Keratinocyte (primary cell): Measurements from ENCODE around the gene KAT6B. TPM values are rescaled to one million over a fixed set of nuclear protein-coding genes. Genes with fewer than 3 reads are reported as not detected.

Experiments used
- DNase-seq: peaks from one replicate; pipeline ENCODE4 v3.0.0-alpha.2; 2011; ENCODE audit warnings: low read depth, missing footprints, low spot score
- FAIRE-seq: peaks from 2 replicates; lab custom pipeline; 2011; peaks lifted over from hg19 to GRCh38; lab: Jason Lieb, UNC
- H2AFZ ChIP-seq: 2 replicates; pipeline ENCODE4 v1.6.0; 2012; ENCODE audit warnings: low read length, control low read depth, inconsistent platforms; ENCODE audit not compliant: control insufficient read depth
- H3K27ac ChIP-seq: 2 replicates; pipeline ENCODE4 v1.5.1; 2011; ENCODE audit warnings: low read length; ENCODE audit not compliant: control insufficient read depth, insufficient read depth
- H3K27me3 ChIP-seq: 3 replicates; pipeline ENCODE4 v1.6.0; 2011; ENCODE audit warnings: low read length; ENCODE audit not compliant: control insufficient read depth, insufficient read depth; ENCODE audit errors: extremely low read depth
- H3K36me3 ChIP-seq, 2 experiments: 2 replicates in 1 of 2; 3 replicates in 1 of 2; pipeline ENCODE4 v1.5.1; 2011; ENCODE audit warnings: low read length in 2 of 2, mild to moderate bottlenecking in 1 of 2; ENCODE audit not compliant: control insufficient read depth in 2 of 2, insufficient read depth in 2 of 2; ENCODE audit errors: extremely low read depth in 1 of 2
- H3K4me1 ChIP-seq: 3 replicates; pipeline ENCODE4 v1.5.1; 2011; ENCODE audit warnings: low read length; ENCODE audit not compliant: control insufficient read depth, insufficient read depth; ENCODE audit errors: extremely low read depth
- H3K4me2 ChIP-seq: 3 replicates; pipeline ENCODE4 v1.6.0; 2011; ENCODE audit warnings: low read depth, low read length; ENCODE audit not compliant: control insufficient read depth, insufficient read depth; ENCODE audit errors: extremely low read depth
- H3K4me3 ChIP-seq, 3 experiments: fragments of 200-600 bp in 1 of 3; sonication (generic) in 1 of 3; 2 replicates in 2 of 3; 3 replicates in 1 of 3; pipeline ENCODE4 v1.5.1; 2011 to 2016; ENCODE audit warnings: low read length in 3 of 3, mild to moderate bottlenecking in 3 of 3, control low read depth in 2 of 3, inconsistent platforms in 1 of 3, low read depth in 1 of 3, mixed read lengths in 1 of 3, mixed run types in 1 of 3, moderate library complexity in 1 of 3; ENCODE audit not compliant: control insufficient read depth in 2 of 3, insufficient read depth in 2 of 3; ENCODE audit errors: extremely low read depth in 1 of 3
- H3K79me2 ChIP-seq: 2 replicates; pipeline ENCODE4 v1.6.0; 2012; ENCODE audit warnings: low read length; ENCODE audit not compliant: control insufficient read depth, insufficient read depth
- H3K9ac ChIP-seq: 3 replicates; pipeline ENCODE4 v1.6.0; 2011; ENCODE audit warnings: low read length; ENCODE audit not compliant: control insufficient read depth, insufficient read depth; ENCODE audit errors: extremely low read depth
- H3K9me1 ChIP-seq: 3 replicates; pipeline ENCODE4 v1.6.0; 2011; ENCODE audit warnings: low read length; ENCODE audit not compliant: control insufficient read depth, insufficient read depth; ENCODE audit errors: extremely low read depth
- H3K9me3 ChIP-seq: 2 replicates; pipeline ENCODE4 v1.5.1; 2012; ENCODE audit warnings: low read depth, low read length; ENCODE audit not compliant: control insufficient read depth
- H4K20me1 ChIP-seq: 3 replicates; pipeline ENCODE4 v1.6.0; 2011; ENCODE audit warnings: low read length; ENCODE audit not compliant: control insufficient read depth, insufficient read depth; ENCODE audit errors: extremely low read depth
- EZH2 ChIP-seq: IDR thresholded peaks from one replicate; pipeline ENCODE4 v1.6.1; 2012; ENCODE audit warnings: inconsistent platforms, mild to moderate bottlenecking, low read length, moderate library complexity
- dilution Hi-C: fragments of 300-500 bp; cut with MboI; formaldehyde crosslinking; loops from one replicate; pipeline ENCODE4 v1.7.0; 2020; ENCODE audit warnings: low sequenced_read_pairs; ENCODE audit not compliant: extremely low pct_ligation_motif_present
- polyA plus RNA-seq, 5 experiments: library from polyadenylated mRNA; depleted of rRNA in 3 of 5; stranded (reverse) in 3 of 5; stranded (forward) in 1 of 5; unstranded in 1 of 5; fragments of >200 nt; gene quantifications; 1 replicate in 1 of 5; 2 replicates in 3 of 5; 3 replicates in 1 of 5; pipeline versions ENCODE4 v1.2.1 to v1.2.3, GENCODE V29; 2011 to 2012; ENCODE audit warnings: missing spikeins in 2 of 5, low read depth in 1 of 5, low replicate concordance in 1 of 5
- TF ChIP-seq, protein P1 (sequence below), 3 experiments: IDR thresholded peaks in 1 of 3; conservative IDR thresholded peaks in 1 of 3; optimal IDR thresholded peaks in 1 of 3; 2 replicates in 2 of 3; 3 replicates in 1 of 3; pipeline versions ENCODE3 to v1.5.1; 2011; ENCODE audit warnings: low read length in 3 of 3, mild to moderate bottlenecking in 3 of 3, moderate library complexity in 2 of 3, control low read depth in 1 of 3, inconsistent platforms in 1 of 3; ENCODE audit not compliant: insufficient read depth in 2 of 3; ENCODE audit errors: extremely low read depth in 1 of 3

KAT6B gene
- polyA plus RNA-seq, 1 donor (not counting 4 experiments of a cell fraction or from before 2014, with no cell fraction given) = 2.9 TPM

DNA sequence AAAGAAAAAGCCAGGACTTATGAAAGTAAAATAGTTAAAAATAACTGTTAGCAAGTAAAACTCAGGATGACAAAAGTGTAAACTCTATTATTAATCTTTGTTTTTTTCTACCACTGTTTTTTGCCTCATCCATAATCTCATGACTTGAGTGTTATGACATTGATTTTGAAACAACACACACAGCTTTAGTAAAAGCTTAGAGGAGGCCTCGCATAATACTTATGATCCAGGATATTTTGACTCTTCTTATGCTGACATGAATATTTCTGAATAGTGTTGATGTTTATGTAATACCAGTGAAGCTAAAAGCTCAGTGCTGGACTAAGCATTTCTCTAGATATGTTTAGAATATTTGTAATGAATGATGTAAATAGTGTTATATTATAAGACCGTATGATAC, 10.5 kb downstream of the KAT6B start:
- no peak for TF ChIP-seq EZH2
- TF ChIP-seq, protein P1, sequence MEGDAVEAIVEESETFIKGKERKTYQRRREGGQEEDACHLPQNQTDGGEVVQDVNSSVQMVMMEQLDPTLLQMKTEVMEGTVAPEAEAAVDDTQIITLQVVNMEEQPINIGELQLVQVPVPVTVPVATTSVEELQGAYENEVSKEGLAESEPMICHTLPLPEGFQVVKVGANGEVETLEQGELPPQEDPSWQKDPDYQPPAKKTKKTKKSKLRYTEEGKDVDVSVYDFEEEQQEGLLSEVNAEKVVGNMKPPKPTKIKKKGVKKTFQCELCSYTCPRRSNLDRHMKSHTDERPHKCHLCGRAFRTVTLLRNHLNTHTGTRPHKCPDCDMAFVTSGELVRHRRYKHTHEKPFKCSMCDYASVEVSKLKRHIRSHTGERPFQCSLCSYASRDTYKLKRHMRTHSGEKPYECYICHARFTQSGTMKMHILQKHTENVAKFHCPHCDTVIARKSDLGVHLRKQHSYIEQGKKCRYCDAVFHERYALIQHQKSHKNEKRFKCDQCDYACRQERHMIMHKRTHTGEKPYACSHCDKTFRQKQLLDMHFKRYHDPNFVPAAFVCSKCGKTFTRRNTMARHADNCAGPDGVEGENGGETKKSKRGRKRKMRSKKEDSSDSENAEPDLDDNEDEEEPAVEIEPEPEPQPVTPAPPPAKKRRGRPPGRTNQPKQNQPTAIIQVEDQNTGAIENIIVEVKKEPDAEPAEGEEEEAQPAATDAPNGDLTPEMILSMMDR (optimal IDR thresholded peaks at IDR 0.05 in 1 of 3, IDR thresholded peaks at IDR 0.05 in 1 of 3, conservative IDR thresholded peaks at IDR 0.05 in 1 of 3; ENCODE audit: extremely low read depth in 1 of 3, insufficient read depth in 2 of 3, low read length in 3 of 3) = no peak
- Histone ChIP-seq H3K36me3 (no peaks in the 10 kb centered on the region), H3K9me3 (no peaks in the 10 kb centered on the region), H3K4me2 (no peak overlapping the region), H3K79me2 (peaks cover 3% of the 10 kb centered on the region), H4K20me1 (no peaks in the 10 kb centered on the region), H3K4me1 (no peaks in the 10 kb centered on the region), H3K9ac (no peak overlapping the region), H3K27ac (no peak overlapping the region), H3K27me3 (no peaks in the 10 kb centered on the region), H3K4me3 (no peak overlapping the region), H3K9me1 (no peaks in the 10 kb centered on the region), H2AFZ (no peak overlapping the region)
- dilution Hi-C loops = no loop called here
- no peak for DNase-seq
- no peak for FAIRE-seq

DNA sequence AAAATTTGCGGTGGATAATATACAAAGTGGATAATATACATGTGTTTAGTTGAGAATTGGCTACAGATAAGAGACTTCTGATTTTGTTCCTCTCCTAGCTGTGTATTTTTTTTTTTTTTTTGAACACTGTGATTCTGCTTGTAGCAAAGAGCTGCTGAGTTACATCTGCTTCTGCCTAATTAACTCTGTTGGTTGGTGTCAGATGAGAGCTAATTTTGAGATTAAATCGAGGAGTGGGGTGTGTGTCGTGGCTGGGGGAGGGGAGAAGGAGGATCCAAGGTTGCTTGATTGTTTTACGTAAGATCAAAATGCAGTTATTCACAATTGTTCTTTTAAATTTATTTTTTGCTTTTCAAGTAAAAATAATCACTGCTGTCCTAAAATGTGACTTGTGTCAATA, 11.3 kb downstream of the KAT6B start:
- dilution Hi-C loops = no loop called here
- no peak for FAIRE-seq

More for the DNA sequence above, 11.3 kb downstream of the KAT6B start:
- no peaks in the 10 kb centered on the region for H3K4me1 ChIP-seq
- no peak for TF ChIP-seq EZH2
- TF ChIP-seq, protein P1 (optimal IDR thresholded peaks at IDR 0.05 in 1 of 3, IDR thresholded peaks at IDR 0.05 in 1 of 3, conservative IDR thresholded peaks at IDR 0.05 in 1 of 3; ENCODE audit: extremely low read depth in 1 of 3, insufficient read depth in 2 of 3, low read length in 3 of 3) = no peak
- H3K27ac ChIP-seq = no peak overlapping the region
- no peaks in the 10 kb centered on the region for H3K9me1 ChIP-seq
- no peaks in the 10 kb centered on the region for H3K27me3 ChIP-seq
- no peak overlapping the region for H3K4me3 ChIP-seq
- no peaks in the 10 kb centered on the region for H3K9me3 ChIP-seq
- no peak for DNase-seq
- no peak overlapping the region for H3K4me2 ChIP-seq
- no peak overlapping the region for H3K9ac ChIP-seq
- H3K79me2 ChIP-seq = peaks cover 3% of the 10 kb centered on the region
- peaks cover 0 to under 1% of the 10 kb centered on the region in 2 experiments for H3K36me3 ChIP-seq
- no peaks in the 10 kb centered on the region for H4K20me1 ChIP-seq
- no peak overlapping the region for H2AFZ ChIP-seq
